Upper lobe of left lung (tissue), 4 donors: ENCODE measurements around the gene ZNF507.

Experiments
- CTCF ChIP-seq, 6 experiments: fragments of 450-650 bp in 4 of 6; fragments of 200-600 bp in 2 of 6; sonication (generic) in 2 of 6; IDR thresholded peaks; one replicate each; pipeline ENCODE4 v1.5.1; 2016 to 2019; ENCODE audit warnings: antibody characterized with exemption in 6 of 6
- EP300 ChIP-seq, 4 donors: sonication (generic); formaldehyde crosslinking; IDR thresholded peaks; one replicate each; pipeline ENCODE4 v1.5.1; 2017; ENCODE audit warnings: antibody characterized with exemption in 4 of 4, control low read depth in 2 of 4
- POLR2A ChIP-seq, 4 donors: fragments of 450-650 bp; IDR thresholded peaks; one replicate each; pipeline ENCODE4 v1.5.1; 2016 to 2017; ENCODE audit warnings: antibody characterized with exemption in 4 of 4, mild to moderate bottlenecking in 2 of 4

- TF ChIP-seq CTCF (IDR thresholded peaks at IDR 0.05) = no peak
- TF ChIP-seq POLR2A (IDR thresholded peaks at IDR 0.05) = no peak
- no peak for TF ChIP-seq EP300 (IDR thresholded peaks at IDR 0.05)
Measured at GRCh38 chr19:32387701-32388392, 42.4 kb downstream of the ZNF507 start.
